HepG2 (cell line): ENCODE measurements around the gene PERP. TPM values are rescaled to one million over a fixed set of nuclear protein-coding genes. Genes with fewer than 3 reads are reported as not detected.

Source experiments
- ATF7 ChIP-seq, 2 experiments: fragments of 450-650 bp in 1 of 2; sonication (generic) in 1 of 2; formaldehyde crosslinking in 1 of 2; IDR thresholded peaks; 2 replicates each; pipeline versions ENCODE4 v1.4.0 to v1.6.1; 2016 to 2020; ENCODE audit warnings: antibody characterized with exemption in 1 of 2, mild to moderate bottlenecking in 1 of 2, missing genetic modification reagents in 1 of 2
- CEBPG ChIP-seq: IDR thresholded peaks from 2 replicates; pipeline ENCODE4 v1.6.1; 2016
- ERF ChIP-seq: IDR thresholded peaks from 2 replicates; pipeline ENCODE4 v1.6.1; 2018; ENCODE audit warnings: missing biosample characterization, missing genetic modification reagents
- GATAD1 ChIP-seq: IDR thresholded peaks from 2 replicates; pipeline ENCODE4 v1.6.1; 2016; ENCODE audit warnings: missing genetic modification reagents, missing compliant biosample characterization
- GPN1 ChIP-seq: sonication (generic); formaldehyde crosslinking; IDR thresholded peaks from 2 replicates; pipeline ENCODE4 v1.5.1; 2020; ENCODE audit warnings: missing genetic modification reagents, borderline replicate concordance
- MLLT10 ChIP-seq: sonication (generic); formaldehyde crosslinking; IDR thresholded peaks from 2 replicates; pipeline ENCODE4 v1.4.0; 2020; ENCODE audit warnings: missing genetic modification reagents
- MXI1 ChIP-seq: IDR thresholded peaks from 3 replicates; pipeline ENCODE4 v1.6.1; 2012; ENCODE audit warnings: low read depth, low read length, inconsistent platforms, borderline replicate concordance
- NFATC3 ChIP-seq: sonication (generic); formaldehyde crosslinking; IDR thresholded peaks from 2 replicates; pipeline ENCODE4 v1.5.1; 2020; ENCODE audit warnings: mild to moderate bottlenecking, missing genetic modification reagents
- SAP130 ChIP-seq: IDR thresholded peaks from 2 replicates; pipeline ENCODE4 v1.6.1; 2016; ENCODE audit warnings: low read depth
- SP140L ChIP-seq: sonication (generic); formaldehyde crosslinking; IDR thresholded peaks from 2 replicates; pipeline ENCODE4 v1.4.0; 2020; ENCODE audit warnings: missing genetic modification reagents, borderline replicate concordance
- TCF7 ChIP-seq: sonication (generic); IDR thresholded peaks from 2 replicates; pipeline ENCODE4 v1.6.1; 2016; ENCODE audit warnings: antibody characterized with exemption, low read depth
- ZNF121 ChIP-seq: sonication (generic); formaldehyde crosslinking; IDR thresholded peaks from 2 replicates; pipeline ENCODE4 v1.5.0; 2020; ENCODE audit warnings: mild to moderate bottlenecking, missing genetic modification reagents
- ZNF430 ChIP-seq: sonication (generic); formaldehyde crosslinking; IDR thresholded peaks from 2 replicates; pipeline ENCODE4 v1.9.0; 2021; ENCODE audit warnings: mild to moderate bottlenecking, missing genetic modification reagents
- ZSCAN9 ChIP-seq: IDR thresholded peaks from 2 replicates; pipeline ENCODE4 v1.6.1; 2016; ENCODE audit warnings: borderline replicate concordance
- polyA plus RNA-seq, 8 experiments: library from polyadenylated mRNA; depleted of rRNA in 3 of 8; stranded (reverse) in 7 of 8; unstranded in 1 of 8; fragments of >200 nt; fragmentation: Illumina TruSeq in 4 of 8; extraction: Trizol in 4 of 8; gene quantifications; 2 replicates each; pipeline versions ENCODE4 v1.2.1 to v1.2.3, GENCODE V29; 2011 to 2016; ENCODE audit warnings: low read depth in 4 of 8, missing spikeins in 1 of 8, mixed read lengths in 1 of 8; ENCODE audit not compliant: insufficient read depth in 1 of 8
- total RNA-seq, 5 experiments: library from RNA; depleted of rRNA; stranded (reverse); fragments of >200 nt; fragmentation: Illumina TruSeq; extraction: Trizol; gene quantifications; 2 replicates each; pipeline ENCODE4 v1.2.3, GENCODE V29; 2016; ENCODE audit warnings: low read depth in 1 of 5
- TF ChIP-seq, protein P1 (sequence below): sonication (generic); formaldehyde crosslinking; IDR thresholded peaks from 2 replicates; pipeline ENCODE4 v1.4.0; 2020; ENCODE audit warnings: missing genetic modification reagents
- TF ChIP-seq, protein P2 (sequence below): fragments of 450-650 bp; IDR thresholded peaks from 2 replicates; pipeline ENCODE4 v1.6.1; 2017; ENCODE audit warnings: mild to moderate bottlenecking
- TF ChIP-seq, protein P3 (sequence below): sonication (generic); formaldehyde crosslinking; IDR thresholded peaks from 2 replicates; pipeline ENCODE4 v1.4.0; 2020; ENCODE audit warnings: mild to moderate bottlenecking, missing genetic modification reagents
- TF ChIP-seq, protein P4 (sequence below): IDR thresholded peaks from 2 replicates; pipeline ENCODE4 v1.6.1; 2016; ENCODE audit warnings: low read depth, control low read depth
- TF ChIP-seq, protein P5 (sequence below): IDR thresholded peaks from 2 replicates; pipeline ENCODE4 v1.6.1; 2018; ENCODE audit warnings: missing genetic modification reagents, mild to moderate bottlenecking, missing compliant biosample characterization
- TF ChIP-seq, protein P6 (sequence below): fragments of 450-650 bp; IDR thresholded peaks from 2 replicates; pipeline ENCODE4 v1.6.1; 2016

The PERP gene
- total and polyA plus RNA-seq, 2 of the 13 experiments (the other 11 are each of a cell fraction or from before 2014, with no cell fraction given), result 26.0 to 53.0 TPM

DNA sequence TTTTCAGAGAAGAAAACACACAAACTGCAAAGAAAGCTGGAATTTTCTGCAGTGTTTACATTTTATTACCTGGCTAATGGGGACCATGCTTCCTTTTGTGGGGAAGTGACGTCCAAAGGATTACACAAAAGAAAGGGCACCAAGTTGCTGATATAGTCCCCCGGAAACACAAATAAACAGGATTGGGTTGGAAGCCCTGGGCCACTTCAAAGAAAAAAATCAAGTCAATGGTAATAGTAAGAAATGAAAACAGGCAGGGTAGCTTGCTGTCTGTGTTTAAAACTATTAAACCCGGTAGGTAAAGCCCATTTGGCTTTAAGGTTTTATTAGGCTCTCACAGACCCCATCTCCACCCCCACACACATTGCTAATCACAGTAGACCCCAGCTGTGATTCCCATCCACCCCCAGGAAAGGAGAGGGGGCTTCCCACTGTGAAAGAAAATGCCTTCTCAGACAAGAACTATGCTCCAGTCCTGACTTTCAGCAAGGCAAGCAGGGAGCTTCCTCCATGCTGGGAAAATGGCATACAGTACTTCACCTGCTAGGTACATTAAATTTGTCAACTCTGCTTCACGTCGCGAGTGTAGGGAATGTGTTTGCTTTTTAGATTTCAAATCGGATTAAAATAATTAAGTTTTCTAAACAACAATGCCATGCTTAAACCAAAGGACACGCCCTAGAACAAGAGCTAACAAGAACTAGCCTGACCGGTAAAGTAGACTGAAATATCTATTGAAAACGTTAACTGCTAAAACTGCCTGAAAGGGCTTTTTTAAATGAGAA is 1.1 kb downstream of the PERP start (continued):
- TF ChIP-seq, protein P1, sequence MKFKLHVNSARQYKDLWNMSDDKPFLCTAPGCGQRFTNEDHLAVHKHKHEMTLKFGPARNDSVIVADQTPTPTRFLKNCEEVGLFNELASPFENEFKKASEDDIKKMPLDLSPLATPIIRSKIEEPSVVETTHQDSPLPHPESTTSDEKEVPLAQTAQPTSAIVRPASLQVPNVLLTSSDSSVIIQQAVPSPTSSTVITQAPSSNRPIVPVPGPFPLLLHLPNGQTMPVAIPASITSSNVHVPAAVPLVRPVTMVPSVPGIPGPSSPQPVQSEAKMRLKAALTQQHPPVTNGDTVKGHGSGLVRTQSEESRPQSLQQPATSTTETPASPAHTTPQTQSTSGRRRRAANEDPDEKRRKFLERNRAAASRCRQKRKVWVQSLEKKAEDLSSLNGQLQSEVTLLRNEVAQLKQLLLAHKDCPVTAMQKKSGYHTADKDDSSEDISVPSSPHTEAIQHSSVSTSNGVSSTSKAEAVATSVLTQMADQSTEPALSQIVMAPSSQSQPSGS (CRISPR knock-in tag), result 0 out of 2 replicates have a peak, but pooled peaks have one; percentile 8
- TF ChIP-seq TCF7 (peak; percentile 31; the same call in 1 of the 2 replicates), SAP130 (CRISPR knock-in tag) (peak; percentile 77), MXI1 (peak; percentile 24; the same call in 1 of the 3 replicates), ZSCAN9 (CRISPR knock-in tag) (peak; percentile 21; the same call in 1 of the 2 replicates), GPN1 (CRISPR knock-in tag) (no peak), ATF7 (IDR thresholded peaks at IDR 0.05) (no peak), ATF7 (CRISPR knock-in tag; IDR thresholded peaks at IDR 0.05) (no peak), ZNF430 (CRISPR knock-in tag) (0 out of 2 replicates have a peak, but pooled peaks have one; percentile 38), CEBPG (peak; percentile 45), ERF (0 out of 2 replicates have a peak, but pooled peaks have one; percentile 52), MLLT10 (CRISPR knock-in tag) (no peak), ZNF121 (CRISPR knock-in tag) (peak; percentile 90), GATAD1 (CRISPR knock-in tag) (peak; percentile 61), NFATC3 (CRISPR knock-in tag) (no peak), SP140L (CRISPR knock-in tag) (peak; percentile 28; the same call in 1 of the 2 replicates)
- TF ChIP-seq, protein P2, sequence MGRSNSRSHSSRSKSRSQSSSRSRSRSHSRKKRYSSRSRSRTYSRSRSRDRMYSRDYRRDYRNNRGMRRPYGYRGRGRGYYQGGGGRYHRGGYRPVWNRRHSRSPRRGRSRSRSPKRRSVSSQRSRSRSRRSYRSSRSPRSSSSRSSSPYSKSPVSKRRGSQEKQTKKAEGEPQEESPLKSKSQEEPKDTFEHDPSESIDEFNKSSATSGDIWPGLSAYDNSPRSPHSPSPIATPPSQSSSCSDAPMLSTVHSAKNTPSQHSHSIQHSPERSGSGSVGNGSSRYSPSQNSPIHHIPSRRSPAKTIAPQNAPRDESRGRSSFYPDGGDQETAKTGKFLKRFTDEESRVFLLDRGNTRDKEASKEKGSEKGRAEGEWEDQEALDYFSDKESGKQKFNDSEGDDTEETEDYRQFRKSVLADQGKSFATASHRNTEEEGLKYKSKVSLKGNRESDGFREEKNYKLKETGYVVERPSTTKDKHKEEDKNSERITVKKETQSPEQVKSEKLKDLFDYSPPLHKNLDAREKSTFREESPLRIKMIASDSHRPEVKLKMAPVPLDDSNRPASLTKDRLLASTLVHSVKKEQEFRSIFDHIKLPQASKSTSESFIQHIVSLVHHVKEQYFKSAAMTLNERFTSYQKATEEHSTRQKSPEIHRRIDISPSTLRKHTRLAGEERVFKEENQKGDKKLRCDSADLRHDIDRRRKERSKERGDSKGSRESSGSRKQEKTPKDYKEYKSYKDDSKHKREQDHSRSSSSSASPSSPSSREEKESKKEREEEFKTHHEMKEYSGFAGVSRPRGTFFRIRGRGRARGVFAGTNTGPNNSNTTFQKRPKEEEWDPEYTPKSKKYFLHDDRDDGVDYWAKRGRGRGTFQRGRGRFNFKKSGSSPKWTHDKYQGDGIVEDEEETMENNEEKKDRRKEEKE, result no peak
- TF ChIP-seq, protein P3, sequence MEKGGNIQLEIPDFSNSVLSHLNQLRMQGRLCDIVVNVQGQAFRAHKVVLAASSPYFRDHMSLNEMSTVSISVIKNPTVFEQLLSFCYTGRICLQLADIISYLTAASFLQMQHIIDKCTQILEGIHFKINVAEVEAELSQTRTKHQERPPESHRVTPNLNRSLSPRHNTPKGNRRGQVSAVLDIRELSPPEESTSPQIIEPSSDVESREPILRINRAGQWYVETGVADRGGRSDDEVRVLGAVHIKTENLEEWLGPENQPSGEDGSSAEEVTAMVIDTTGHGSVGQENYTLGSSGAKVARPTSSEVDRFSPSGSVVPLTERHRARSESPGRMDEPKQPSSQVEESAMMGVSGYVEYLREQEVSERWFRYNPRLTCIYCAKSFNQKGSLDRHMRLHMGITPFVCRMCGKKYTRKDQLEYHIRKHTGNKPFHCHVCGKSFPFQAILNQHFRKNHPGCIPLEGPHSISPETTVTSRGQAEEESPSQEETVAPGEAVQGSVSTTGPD (CRISPR knock-in tag), result no peak
- TF ChIP-seq, protein P4, sequence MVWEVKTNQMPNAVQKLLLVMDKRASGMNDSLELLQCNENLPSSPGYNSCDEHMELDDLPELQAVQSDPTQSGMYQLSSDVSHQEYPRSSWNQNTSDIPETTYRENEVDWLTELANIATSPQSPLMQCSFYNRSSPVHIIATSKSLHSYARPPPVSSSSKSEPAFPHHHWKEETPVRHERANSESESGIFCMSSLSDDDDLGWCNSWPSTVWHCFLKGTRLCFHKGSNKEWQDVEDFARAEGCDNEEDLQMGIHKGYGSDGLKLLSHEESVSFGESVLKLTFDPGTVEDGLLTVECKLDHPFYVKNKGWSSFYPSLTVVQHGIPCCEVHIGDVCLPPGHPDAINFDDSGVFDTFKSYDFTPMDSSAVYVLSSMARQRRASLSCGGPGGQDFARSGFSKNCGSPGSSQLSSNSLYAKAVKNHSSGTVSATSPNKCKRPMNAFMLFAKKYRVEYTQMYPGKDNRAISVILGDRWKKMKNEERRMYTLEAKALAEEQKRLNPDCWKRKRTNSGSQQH, result peak; percentile 62; the same call in 1 of the 2 replicates
- TF ChIP-seq, protein P5, sequence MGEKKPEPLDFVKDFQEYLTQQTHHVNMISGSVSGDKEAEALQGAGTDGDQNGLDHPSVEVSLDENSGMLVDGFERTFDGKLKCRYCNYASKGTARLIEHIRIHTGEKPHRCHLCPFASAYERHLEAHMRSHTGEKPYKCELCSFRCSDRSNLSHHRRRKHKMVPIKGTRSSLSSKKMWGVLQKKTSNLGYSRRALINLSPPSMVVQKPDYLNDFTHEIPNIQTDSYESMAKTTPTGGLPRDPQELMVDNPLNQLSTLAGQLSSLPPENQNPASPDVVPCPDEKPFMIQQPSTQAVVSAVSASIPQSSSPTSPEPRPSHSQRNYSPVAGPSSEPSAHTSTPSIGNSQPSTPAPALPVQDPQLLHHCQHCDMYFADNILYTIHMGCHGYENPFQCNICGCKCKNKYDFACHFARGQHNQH (CRISPR knock-in tag), result peak; percentile 42; the same call in 1 of the 2 replicates
- TF ChIP-seq, protein P6, sequence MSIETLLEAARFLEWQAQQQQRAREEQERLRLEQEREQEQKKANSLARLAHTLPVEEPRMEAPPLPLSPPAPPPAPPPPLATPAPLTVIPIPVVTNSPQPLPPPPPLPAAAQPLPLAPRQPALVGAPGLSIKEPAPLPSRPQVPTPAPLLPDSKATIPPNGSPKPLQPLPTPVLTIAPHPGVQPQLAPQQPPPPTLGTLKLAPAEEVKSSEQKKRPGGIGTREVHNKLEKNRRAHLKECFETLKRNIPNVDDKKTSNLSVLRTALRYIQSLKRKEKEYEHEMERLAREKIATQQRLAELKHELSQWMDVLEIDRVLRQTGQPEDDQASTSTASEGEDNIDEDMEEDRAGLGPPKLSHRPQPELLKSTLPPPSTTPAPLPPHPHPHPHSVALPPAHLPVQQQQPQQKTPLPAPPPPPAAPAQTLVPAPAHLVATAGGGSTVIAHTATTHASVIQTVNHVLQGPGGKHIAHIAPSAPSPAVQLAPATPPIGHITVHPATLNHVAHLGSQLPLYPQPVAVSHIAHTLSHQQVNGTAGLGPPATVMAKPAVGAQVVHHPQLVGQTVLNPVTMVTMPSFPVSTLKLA, result peak; percentile 53; the same call in 1 of the 2 replicates
